Stimulated activated CD8-positive, alpha-beta memory T cell treated with anti-CD3 and anti-CD28 coated beads, Interleukin-7, amount 100 ng/mL, for 24 hours (primary cell): ENCODE results near the gene CSTF3.
"Not testable (repeated sequence)": the region's sequence is repeated elsewhere in the genome, so short reads cannot be mapped to it uniquely, and the experiment has no call there.

Source experiments
- DNase-seq: peaks from one replicate; pipeline ENCODE4 v3.0.0-alpha.2; 2020; ENCODE audit warnings: low read depth

CSTF3 gene

DNA sequence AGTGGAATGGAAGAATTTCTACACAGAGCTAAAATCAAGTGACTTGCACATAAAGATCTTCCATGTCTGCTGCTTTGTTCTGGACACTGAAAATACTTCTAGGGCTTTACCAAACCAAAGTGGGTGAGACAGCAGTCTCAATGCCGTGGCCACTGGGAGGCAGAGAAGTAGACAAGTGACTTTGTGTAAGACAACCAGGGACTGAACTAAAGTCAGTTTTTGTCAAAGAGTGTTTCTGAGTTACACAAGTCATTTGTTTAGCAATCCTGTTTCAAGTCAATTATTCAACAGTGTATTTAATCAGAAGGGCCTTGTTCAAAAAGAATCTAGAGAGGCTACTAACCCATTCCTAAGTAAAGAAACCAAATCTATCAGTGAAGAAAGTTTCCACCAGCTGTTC, 75.3 kb downstream of the CSTF3 start:
- DNase-seq: no peak

DNA sequence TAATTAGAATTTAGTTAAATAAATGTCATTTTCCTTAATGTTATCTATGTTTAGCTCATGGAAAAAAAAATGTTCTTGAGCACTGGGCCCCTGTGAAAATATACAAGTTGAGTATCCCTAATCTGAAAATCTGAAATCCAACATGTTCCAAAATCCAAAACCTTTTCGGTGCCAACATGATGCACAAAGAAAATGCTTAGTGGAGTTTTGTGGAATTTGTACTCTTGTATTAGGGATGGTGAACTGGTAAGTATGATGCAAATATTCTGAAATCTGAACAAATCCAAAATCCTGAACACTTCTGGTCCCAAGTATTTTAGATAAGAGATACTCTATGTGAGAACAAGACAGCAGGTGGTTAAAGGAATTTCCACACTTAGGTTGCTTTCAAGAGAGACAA, 77.4 kb downstream of the CSTF3 start:
- DNase-seq: no peak

DNA sequence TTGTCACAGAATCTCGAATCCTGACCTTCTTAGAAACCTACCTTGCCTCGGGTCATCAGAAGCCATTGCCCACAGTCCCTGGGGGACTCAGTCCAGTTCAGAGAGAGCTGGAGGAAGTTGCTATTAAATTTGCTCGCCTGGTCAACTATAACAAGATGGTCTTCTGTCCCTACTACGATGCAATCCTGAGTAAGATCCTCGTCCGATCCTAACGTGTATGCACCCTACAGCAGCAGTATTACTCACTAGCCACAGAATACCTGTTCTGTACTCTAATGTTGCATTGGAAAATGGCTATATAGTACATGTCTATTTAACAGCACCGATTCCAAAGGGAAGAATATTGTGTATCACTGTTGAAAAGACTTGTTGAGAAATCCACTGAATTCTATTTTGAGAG, 88.8 kb downstream of the CSTF3 start:
- DNase-seq: no peak

DNA sequence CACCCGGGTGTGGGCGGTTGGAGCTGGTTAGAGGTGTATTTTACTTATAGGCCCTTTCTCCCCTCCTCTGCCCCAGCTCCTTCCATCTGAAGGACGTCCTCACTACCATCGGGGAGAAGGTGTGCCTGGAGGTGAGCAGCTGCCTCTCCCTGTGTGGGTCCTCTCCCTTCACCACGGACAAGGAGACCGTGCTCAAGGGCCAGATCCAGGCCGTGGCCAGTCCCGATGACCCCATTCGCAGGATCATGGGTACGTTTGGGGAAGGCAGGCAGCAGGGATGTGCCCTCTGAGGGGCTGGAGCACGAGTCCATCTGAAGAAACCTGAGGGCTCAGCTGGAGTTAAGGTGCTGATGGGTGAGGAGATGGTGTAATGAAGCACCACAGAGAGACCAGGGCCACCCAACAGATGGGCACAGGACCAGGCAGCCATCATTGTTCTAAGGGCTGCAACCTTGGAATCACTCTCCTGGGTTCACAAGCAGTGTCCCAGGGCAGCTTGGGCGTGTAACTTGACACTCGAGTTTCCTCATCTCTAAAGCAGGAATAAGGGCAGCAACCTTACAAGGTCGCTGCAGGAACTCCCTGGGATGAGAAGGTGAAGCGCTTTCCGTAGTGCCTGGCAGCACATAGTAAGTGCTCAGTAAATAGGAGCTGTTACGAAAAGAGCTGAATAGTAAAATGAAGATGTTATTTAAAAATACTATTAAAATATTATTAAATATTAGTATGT, 92.5 kb downstream of the CSTF3 start:
- no peak for DNase-seq

DNA sequence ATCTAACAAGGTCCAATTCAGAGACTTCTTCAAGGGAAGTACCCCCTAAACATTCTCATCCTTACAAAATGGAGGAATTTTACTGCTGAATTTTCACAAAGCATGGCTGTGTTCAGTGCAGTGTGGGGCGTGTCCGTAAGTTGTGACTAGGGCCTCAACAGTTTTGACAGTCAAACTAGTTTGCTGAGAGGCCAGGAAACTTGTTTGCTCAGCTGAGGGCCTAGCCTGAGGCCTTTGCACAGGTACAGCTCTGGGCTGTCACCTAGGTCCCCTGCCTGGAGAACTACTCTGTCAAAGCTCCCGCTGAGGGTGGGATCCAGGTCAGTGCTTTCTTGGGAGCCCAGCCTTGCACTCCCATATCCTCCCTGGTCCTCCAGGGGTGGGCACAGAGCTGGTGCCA, 94.0 kb downstream of the CSTF3 start:
- no peak for DNase-seq

DNA sequence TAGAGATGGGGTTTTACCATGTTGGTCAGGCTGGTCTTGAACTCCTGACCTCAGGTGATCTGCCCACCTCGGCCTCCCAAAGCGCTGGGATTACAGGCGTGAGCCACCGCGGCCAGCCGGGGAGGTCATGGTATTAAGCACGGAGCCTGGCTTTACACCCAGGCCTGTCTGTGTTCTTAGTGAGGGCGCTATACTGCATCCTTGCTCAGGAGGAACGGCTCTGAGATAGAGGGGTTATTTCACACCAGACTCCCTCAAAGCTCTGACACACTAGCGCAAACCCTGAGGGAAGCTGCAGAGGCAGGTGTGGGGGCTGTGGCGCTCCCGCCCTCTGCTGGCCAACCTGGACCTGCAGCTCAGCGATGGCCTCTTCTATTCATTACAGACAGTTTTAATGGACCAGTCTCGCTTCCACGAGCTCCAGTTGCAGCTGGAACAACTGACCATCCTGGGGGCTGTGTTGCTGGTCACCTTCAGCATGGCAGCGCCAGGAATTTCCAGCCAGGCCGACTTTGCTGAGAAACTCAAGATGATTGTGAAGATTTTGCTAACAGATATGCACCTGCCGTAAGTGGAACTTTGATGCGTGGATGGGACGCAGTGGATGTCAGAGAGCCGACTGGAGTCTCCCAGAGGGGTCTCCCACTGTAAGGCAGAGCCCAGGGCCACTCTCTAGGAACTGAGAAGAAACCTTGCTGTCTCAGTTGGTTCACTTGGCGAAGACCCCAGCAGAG, 95.7 kb downstream of the CSTF3 start:
- peak; percentile 53 for DNase-seq

DNA sequence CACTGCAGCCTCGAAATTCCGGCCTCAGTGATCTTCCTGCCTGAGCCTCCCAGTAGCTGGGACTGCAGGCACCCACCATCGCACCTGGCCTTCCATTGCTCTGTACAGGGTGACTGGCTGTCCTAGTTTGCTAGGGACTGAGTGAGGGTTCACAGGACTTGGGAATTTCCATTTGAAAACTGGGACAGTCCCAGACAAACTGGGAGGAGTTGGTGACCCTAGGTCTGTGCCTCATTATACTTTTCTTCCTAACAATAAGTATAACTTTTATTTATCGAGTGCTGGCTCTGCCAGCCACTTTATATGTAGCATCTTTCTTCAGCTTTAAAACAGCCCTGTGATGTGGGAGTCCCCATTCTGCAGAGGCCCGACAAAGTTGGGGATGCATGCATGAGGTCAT, 96.4 kb downstream of the CSTF3 start:
- no peak for DNase-seq

DNA sequence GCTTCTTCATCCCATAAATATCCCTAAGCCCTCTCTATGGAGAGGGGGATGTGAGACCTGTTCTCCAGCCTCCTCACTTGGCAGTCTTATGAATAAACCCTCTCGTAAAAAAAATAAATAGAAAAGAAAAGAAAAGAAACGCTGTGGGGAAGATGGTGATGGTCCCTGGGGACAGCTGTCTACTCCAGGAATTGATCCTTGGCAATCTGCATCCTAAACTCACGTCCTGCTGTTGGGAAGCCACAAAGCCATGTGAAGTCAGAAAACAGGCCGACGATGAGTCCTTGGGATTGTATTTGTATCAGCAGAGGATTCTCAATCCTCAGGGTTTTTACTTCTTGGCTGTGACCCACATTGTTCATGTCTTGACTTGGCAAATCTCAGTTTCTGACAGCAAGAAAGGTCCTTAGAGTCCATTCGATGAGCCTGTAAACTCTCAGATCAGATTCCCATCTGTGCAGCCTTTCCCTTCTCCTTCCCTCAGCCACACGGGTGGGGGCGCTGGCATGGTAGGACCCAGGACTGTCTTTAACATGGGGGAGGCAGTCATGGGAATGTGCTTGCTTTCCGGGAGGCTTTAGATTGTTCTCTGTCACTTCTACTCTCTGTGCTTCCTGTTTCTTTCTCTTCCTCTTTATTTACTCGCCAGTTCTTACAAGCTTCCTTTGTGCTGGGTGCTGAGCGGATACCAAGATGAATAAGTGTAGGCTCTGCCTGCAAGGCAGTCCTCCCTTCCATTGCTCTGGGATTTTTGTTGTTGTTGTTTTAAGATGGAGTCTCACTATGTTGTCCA, 97.1 kb downstream of the CSTF3 start:
- no peak for DNase-seq

DNA sequence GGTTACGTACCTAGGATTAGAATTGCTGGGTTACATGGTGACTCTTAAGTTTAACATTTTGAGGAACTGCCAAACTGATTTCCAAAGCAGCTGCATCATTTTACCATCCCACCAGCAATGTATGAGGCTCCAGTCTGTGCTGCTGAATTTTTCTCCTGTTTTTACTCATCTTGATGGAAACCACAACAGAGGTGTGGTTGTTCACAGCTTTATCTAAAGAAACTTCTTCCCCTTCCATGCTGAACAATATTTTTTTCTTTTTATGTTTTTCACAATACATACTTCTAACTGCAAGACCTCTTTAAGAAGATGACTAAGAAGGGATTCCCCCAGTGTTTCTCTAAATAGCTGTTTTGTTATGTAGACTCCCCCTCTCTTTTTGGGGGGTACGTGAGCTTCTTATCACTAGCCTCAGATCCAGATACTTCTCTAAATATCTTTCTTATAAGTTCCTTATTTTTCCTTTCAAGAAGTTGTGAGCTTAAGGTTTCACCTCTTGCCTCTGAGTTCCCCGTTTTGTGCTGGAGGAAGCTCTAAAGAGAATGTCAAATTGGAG, 97.9 kb downstream of the CSTF3 start:
- DNase-seq: no peak

DNA sequence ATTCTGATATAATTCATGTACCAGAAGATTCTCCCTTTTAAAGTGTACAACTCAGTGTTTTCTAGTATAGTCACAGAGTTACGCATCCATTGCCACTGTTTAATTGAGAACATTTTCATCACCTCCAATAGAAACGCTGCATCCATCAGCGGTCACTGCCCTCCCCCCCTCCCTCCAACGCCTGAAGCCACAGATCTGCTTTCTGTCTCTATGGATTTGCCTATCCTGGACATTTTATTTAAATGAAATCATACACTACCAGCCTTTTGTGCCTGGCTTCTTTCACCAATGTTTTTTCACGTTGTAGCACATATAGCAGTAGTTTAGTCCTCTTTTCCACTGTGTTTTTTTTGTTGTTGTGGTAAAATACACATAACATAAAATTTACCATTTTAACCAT, 99.1 kb downstream of the CSTF3 start:
- DNase-seq: no peak

DNA sequence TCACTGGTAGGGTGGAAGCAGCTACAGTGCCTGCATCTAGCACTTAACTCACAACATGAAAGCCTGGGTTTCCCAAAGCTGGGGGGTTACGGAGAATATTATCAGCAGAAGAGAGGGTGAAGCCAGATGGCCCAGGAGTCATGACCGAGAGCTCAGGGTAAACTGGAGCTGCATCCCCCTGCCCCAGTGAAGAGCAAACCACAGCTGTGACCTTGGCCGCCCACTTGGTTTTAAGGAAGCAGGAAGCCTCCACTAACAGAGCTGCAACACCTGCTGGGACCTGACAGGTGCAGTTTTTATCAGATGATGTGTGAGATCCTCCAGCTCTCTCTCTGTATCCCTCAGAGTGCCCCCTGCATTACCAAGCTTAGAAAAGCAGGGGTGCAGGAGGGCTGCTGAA, 101.0 kb downstream of the CSTF3 start:
- DNase-seq: no peak

DNA sequence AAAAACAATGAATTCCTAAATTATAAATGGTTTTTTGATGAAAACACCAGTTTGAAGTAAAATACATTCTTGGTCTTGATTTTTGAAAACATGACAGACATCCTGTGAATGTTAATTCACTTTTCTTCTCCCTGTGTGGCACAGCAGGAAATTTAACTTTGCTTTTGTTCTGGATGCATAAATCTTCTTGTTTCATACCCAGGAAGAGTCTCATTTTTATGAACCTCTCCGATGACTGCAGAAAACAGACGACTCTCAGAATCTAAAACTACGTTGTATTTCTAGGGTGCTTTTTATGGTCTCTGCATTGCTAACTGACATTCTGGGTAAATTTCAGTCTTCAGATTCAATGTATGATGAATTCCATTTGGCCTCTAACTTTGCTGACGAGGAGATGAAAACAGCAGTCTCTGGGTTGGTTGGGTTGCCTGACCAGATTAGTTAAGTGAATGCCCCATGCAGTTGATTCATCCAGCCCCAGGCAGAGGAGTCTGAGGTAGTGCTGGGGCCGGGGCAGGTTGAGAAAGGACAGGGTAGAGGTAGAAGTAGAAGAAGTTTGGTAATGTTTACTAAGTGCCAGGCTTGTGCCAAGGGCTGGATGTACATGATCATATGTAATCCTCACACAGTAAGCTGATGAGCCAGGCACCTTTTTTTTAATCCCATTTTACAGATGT, 101.8 kb downstream of the CSTF3 start:
- no peak for DNase-seq

DNA sequence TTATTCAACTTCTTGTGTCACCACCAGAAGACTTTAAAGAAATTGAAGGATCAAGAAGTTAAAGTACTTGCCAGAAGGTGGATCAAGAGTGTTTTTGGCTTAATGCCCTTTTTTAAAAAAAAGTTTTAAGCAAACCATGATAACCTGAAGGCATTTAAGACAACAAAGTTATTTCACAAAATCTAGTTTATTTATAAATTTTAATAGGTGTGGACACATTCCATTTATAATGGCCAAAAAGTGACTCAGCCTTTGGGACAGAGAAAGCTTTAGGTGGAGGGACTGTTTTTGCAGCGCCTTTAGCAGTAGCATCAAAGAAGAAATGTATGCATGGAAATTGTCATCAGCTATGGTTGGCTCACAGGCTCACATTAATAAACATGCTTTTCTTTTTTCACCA, 104.0 kb downstream of the CSTF3 start:
- no peak for DNase-seq

DNA sequence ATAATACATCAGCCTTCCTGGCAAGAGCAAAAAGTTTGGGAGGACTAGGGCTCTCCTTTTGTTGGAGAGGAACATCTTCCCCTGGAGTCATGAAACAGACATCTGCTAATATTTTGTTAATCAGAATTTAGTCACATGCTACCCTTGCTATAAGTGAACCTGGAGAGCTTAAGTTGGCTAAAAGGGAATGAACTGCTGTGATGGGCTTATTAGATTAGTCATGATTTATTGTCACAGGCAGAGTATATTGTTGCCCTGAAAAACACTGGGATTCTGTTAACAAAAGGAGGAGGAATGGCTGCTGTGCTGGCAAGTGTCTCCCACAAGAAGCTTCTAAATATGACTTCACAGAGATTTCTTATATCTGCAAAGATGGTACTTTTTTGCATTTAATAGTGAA, 105.9 kb downstream of the CSTF3 start:
- no peak for DNase-seq

DNA sequence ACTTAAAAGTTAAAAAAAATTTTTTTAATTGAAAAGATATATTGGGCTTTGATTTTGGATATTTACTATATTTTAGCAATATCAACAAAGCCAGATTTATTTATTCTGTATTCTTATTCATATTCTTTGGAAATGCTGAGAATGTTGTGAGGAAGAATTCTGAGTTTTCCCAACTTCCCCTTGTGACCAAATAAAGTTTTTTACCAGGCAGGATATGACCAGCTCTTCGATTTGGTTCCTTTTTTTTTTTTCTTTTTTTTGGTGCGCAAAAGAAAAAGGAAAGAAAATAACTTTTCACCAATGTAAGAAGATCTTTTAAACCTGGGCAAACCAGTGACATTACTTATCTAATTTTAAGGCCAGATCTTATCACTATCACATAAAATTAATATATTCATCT, 109.0 kb downstream of the CSTF3 start:
- no peak for DNase-seq

DNA sequence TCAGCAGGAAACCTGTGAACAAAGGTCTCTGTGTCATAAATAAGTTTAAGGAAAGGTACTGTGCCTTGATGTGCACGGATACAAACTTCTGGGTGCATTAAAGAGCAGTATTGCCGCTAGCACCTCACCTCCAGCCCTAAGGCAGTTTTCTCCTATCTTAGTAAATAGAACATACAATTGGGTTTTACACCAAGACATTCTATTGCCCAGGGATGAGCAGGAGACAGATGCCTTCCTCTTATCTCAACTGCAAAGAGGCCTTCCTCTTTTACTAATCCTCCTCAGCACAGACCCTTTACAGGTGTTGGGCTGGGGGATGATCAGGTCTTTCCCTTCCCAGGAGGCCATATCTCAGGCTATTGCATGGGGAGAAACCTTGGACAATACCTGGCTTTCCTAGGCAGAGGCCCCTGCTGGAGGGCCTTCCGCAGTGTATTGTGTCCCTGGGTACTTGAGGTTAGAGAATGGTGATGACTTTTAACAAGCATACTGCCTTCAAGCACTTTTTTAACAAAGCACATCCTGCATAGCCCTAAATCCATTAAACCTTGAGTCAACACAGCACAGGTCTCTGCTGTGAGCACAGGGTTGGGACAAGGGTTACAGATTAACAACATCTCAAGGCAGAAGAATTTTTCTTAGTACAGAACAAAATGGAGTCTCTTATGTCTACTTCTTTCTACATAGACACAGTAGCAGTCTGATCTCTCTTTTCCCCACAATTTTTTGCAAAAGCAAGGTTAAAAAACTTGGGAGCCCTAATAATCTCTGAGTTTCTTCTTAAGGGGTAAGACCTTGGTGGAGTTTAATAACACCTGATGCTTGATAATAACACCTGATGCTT, 111.5 kb downstream of the CSTF3 start:
- not testable (repeated sequence) for DNase-seq

DNA sequence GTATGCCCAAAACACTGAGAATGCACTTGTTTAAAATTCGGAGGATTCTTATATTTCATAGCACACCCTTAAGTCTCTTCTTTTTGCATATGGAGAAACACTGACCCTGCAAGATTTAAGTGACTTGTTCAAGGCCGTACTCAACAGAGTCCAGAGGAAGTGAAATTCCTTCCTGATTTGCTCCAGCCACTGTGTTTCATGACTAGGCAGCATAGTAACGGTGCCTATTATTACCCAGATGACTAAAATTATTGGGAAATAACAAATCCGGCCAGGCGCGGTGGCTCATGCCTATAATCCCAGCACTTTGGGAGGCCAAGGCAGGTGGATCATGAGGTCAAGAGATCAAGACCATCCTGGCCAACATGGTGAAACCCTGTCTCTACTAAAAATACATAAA, 112.6 kb downstream of the CSTF3 start:
- DNase-seq: not testable (repeated sequence)

DNA sequence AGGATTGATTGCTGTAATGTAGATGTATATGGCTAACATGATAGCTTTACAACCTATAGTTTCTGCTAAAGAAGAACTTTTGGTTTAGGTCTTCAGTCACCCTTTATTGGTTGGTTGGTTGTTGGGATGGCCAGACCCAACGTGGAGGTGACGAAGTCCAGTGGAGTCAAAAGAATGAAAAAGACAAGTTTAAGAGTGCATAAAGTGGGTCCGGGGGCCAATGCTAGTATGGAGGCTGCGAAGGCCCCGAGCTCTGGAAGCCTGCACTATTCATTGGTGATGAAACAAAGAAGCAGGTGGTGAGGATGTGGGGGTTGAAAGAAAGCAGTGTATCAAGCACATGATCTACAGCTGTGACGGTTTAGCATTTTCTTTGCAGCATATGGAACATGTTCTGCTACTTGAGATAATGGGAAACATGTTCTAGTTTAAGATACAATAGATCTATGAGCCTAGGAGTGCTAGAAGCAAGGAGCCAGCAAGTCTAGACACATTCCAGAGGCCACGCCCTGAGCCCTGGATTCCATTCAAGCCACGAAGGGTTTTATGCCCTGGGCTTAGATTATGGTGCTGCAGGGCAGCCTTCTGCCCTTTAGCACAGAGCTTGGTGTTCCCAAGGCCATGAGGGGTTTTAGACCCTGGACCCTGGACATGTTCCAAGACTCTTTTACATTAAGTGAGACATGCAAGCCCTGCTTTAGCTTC, 115.6 kb downstream of the CSTF3 start:
- DNase-seq: no peak

DNA sequence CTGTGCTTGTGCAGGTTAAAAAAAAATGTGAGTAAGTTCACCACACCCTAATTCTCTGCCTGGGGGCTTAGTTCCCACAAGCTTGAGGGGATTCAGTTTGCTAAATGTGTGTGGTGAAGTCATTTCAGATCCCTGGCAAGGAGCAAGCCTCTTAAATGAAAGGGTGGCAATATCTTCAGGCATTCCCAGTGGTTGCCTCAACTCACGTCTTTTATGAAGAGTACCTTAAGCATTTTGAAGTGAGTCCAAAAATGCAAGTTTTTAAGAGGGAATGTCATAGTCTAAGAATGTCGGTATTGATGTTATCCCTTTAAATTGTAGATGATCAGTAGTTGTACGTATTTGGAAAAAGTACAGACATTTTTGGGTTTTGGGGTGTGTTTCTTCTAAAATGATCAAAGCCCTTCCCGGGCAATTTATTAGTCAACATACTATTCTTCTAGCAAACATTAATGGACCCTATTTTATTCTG, 117.0 kb downstream of the CSTF3 start:
- no peak for DNase-seq

DNA sequence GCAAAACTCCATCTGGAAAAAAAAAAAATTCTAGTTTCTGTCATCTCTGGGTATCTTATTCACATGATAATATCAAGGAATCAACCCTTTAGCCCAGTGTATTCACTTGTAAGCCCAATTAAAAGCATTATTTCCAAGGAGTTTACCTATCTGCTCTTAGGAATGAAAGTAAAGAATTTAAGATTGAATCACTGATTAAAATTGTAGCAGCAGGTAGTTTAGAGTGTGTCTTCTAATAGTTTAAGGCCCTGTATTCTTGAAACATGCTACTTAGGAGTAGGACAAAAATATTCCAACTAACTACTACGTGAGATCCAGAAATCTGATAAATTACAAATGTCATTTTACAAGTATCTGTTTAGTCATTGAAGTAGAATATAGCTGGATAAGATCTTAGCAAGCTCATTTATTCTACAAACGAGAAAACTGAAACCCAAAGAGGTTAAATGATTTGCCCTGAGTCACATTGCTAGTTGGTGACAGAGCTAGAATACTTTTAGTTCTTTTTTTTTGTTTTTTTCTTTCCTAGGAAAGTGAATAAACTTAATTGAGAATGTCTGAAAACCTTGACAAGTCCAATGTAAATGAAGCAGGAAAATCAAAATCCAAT, 118.0 kb downstream of the CSTF3 start:
- DNase-seq: no peak
